DMS153 treated with DMSO at 0.1 percent for 48 hours (cell line): Measurements from ENCODE around the gene PLLP.
A peak's percentile ranks its signal among the peaks of the same experiment; 100 is the strongest.

Experiments
- DNase-seq: peaks from one replicate; lab custom pipeline; 2025; ENCODE audit not compliant: unreplicated experiment; lab: John Stamatoyannopoulos, UW

The PLLP gene

GRCh38 chr16:57257455-57258070 lies 26.9 kb downstream of the PLLP start:
- no peak for DNase-seq

GRCh38 chr16:57256601-57257395 lies 27.7 kb downstream of the PLLP start:
- DNase-seq, result no peak

GRCh38 chr16:57255686-57256415 lies 28.6 kb downstream of the PLLP start:
- no peak for DNase-seq

GRCh38 chr16:57253466-57253865 lies 31.0 kb downstream of the PLLP start:
- no peak for DNase-seq

GRCh38 chr16:57252148-57252721 lies 32.2 kb downstream of the PLLP start:
- no peak for DNase-seq

GRCh38 chr16:57251352-57251751 lies 33.1 kb downstream of the PLLP start:
- DNase-seq, result no peak

- DNase-seq, result no peak
These were observed 38.9 kb downstream of the PLLP start for GRCh38 chr16:57245472-57246113.

- DNase-seq, result peak; percentile 92
These were observed 39.6 kb downstream of the PLLP start, which contains the start of gene ARL2BP for GRCh38 chr16:57244767-57245471. Gene ARL2BP (plus strand): TSS chr16:57245259. CDS start chr16:57245368, 109 bp downstream.

GRCh38 chr16:57244463-57244766 lies 40.1 kb downstream of the PLLP start:
- no peak for DNase-seq

GRCh38 chr16:57242650-57243049 lies 41.8 kb downstream of the PLLP start:
- no peak for DNase-seq

- DNase-seq, result no peak
These were observed 43.6 kb downstream of the PLLP start for GRCh38 chr16:57240851-57241250.

- DNase-seq, result no peak
These were observed 45.4 kb downstream of the PLLP start for GRCh38 chr16:57239107-57239506.

- no peak for DNase-seq
These were observed 45.8 kb downstream of the PLLP start for GRCh38 chr16:57238682-57239081.

GRCh38 chr16:57236022-57236350 lies 48.5 kb downstream of the PLLP start:
- no peak for DNase-seq

- DNase-seq, result peak; percentile 86
These were observed 49.1 kb downstream of the PLLP start for GRCh38 chr16:57235128-57236021.

- DNase-seq, result peak; percentile 17
These were observed 49.8 kb downstream of the PLLP start for GRCh38 chr16:57234707-57235092.

- no peak for DNase-seq
These were observed 50.3 kb downstream of the PLLP start for GRCh38 chr16:57233944-57234706.

- DNase-seq, result no peak
These were observed 52.6 kb downstream of the PLLP start for GRCh38 chr16:57231821-57232350.

GRCh38 chr16:57229079-57229478 lies 55.4 kb downstream of the PLLP start:
- DNase-seq, result no peak
